Measurements from ENCODE around the gene SRXN1.
"Not testable (repeated sequence)": the region's sequence is repeated elsewhere in the genome, so short reads cannot be mapped to it uniquely, and the experiment has no call there.

GRCh38 chr20:642013-642397, 11.0 kb downstream of the SRXN1 start:
- not testable (repeated sequence) for TF ChIP-seq POLR2A (IDR thresholded peaks at IDR 0.05; ENCODE audit: borderline replicate concordance, extremely low read depth, insufficient read depth, insufficient read length); CTCF (IDR thresholded peaks at IDR 0.05 in 2 of 3, conservative IDR thresholded peaks at IDR 0.05 in 1 of 3; ENCODE audit: borderline replicate concordance in 1 of 3, insufficient read depth in 1 of 3, low read depth in 2 of 3, low read length in 2 of 3); ATF3 (IDR thresholded peaks at IDR 0.05); POLR2AphosphoS5 (IDR thresholded peaks at IDR 0.05; ENCODE audit: low read depth, low read length); RAD21 (IDR thresholded peaks at IDR 0.05; ENCODE audit: low read depth); EZH2phosphoT487 (IDR thresholded peaks at IDR 0.05; ENCODE audit: borderline replicate concordance); ELF1 (IDR thresholded peaks at IDR 0.05; ENCODE audit: borderline replicate concordance, low read depth); JUND (IDR thresholded peaks at IDR 0.05); MAX (IDR thresholded peaks at IDR 0.05); FOSL1 (IDR thresholded peaks at IDR 0.05; ENCODE audit: low read depth)
